Colonic mucosa (tissue), 4 donors: ENCODE results near the gene E2F8. TPM values are rescaled to one million over a fixed set of nuclear protein-coding genes. Genes with fewer than 3 reads are reported as not detected.

ENCODE experiments used
- DNase-seq: peaks from one replicate; pipeline ENCODE4 v3.0.0-alpha.2; 2020
- H3K27ac ChIP-seq: fragments of 200-600 bp; one replicate; pipeline ENCODE4 v1.8.0; 2021
- H3K27me3 ChIP-seq: fragments of 200-600 bp; one replicate; pipeline ENCODE4 v1.8.0; 2021
- H3K36me3 ChIP-seq: fragments of 200-600 bp; one replicate; pipeline ENCODE4 v1.8.0; 2021
- H3K4me1 ChIP-seq: fragments of 200-600 bp; one replicate; pipeline ENCODE4 v1.8.0; 2021; ENCODE audit warnings: mild to moderate bottlenecking
- H3K4me3 ChIP-seq: fragments of 200-600 bp; one replicate; pipeline ENCODE4 v1.8.0; 2021
- H3K9ac ChIP-seq, 2 donors: one replicate each; pipeline ENCODE4 v1.7.0; 2013; ENCODE audit warnings: control low read depth in 2 of 2, low read depth in 2 of 2, low read length in 2 of 2
- H3K9me3 ChIP-seq: fragments of 200-600 bp; one replicate; pipeline ENCODE4 v1.8.0; 2021
- CTCF ChIP-seq: fragments of 200-600 bp; IDR thresholded peaks from one replicate; pipeline ENCODE4 v1.8.0; 2022; ENCODE audit warnings: antibody characterized with exemption, mild to moderate bottlenecking
- intact Hi-C: fragments of 100-400 bp; cut with DNase I; formaldehyde crosslinking; loops from one replicate; pipeline ENCODE4 v1.14.1; 2022
- total RNA-seq, 2 donors: library from RNA; stranded (reverse); fragmentation: NEBNext Ultra II Directional in 1 of 2; extraction: Animal tissue kit (Norgen Biotek cat#: 25700) in 1 of 2; gene quantifications; one replicate each; pipeline ENCODE4 v1.2.1, GENCODE V29; 2021
- donor health status: healthy.
- donor health status: DM: no; HTN: no; CAD: no.
- donor health status: DM: no; HTN: no; CAD: no.

E2F8 gene
- total RNA-seq, 2 donors from 2014 or later = 5.5 to 26.8 TPM

GRCh38 chr11:19283991-19284390, 43.2 kb upstream of the E2F8 start:
- intact Hi-C loops = no loop called here
- Histone ChIP-seq H3K27ac (no peak overlapping the region), H3K9me3 (no peaks in the 10 kb centered on the region), H3K4me1 (no peaks in the 10 kb centered on the region), H3K27me3 (no peaks in the 10 kb centered on the region), H3K4me3 (no peak overlapping the region), H3K36me3 (no peaks in the 10 kb centered on the region), H3K9ac (no peak overlapping the region)
- no peak for DNase-seq
- TF ChIP-seq CTCF = no peak

- intact Hi-C loops = no loop called here
- Histone ChIP-seq H3K27me3 (no peaks in the 10 kb centered on the region), H3K4me1 (no peaks in the 10 kb centered on the region), H3K27ac (no peak overlapping the region), H3K9me3 (no peaks in the 10 kb centered on the region), H3K36me3 (no peaks in the 10 kb centered on the region), H3K9ac (no peak overlapping the region), H3K4me3 (no peak overlapping the region)
- DNase-seq = no peak
- TF ChIP-seq CTCF = no peak
Observed at GRCh38 chr11:19281555-19281954, 40.8 kb upstream of the E2F8 start.

GRCh38 chr11:19281041-19281440, 40.3 kb upstream of the E2F8 start:
- DNase-seq = no peak
- Histone ChIP-seq H3K4me1 (no peaks in the 10 kb centered on the region), H3K36me3 (no peaks in the 10 kb centered on the region), H3K4me3 (no peak overlapping the region), H3K27me3 (no peaks in the 10 kb centered on the region), H3K9ac (no peak overlapping the region), H3K9me3 (no peaks in the 10 kb centered on the region), H3K27ac (no peak overlapping the region)
- intact Hi-C loops = no loop called here
- TF ChIP-seq CTCF = no peak

GRCh38 chr11:19279451-19279850, 38.7 kb upstream of the E2F8 start:
- Histone ChIP-seq H3K27ac (no peak overlapping the region), H3K36me3 (no peaks in the 10 kb centered on the region), H3K9ac (no peak overlapping the region), H3K9me3 (no peaks in the 10 kb centered on the region), H3K4me3 (no peak overlapping the region), H3K4me1 (no peaks in the 10 kb centered on the region), H3K27me3 (no peaks in the 10 kb centered on the region)
- no peak for DNase-seq
- TF ChIP-seq CTCF = no peak
- intact Hi-C loops = no loop called here

- no peak overlapping the region for H3K9ac ChIP-seq
- H3K36me3 ChIP-seq = no peaks in the 10 kb centered on the region
- no peak overlapping the region for H3K4me3 ChIP-seq
- intact Hi-C loops = no loop called here
- no peak overlapping the region for H3K27ac ChIP-seq
- H3K4me1 ChIP-seq = no peaks in the 10 kb centered on the region
- H3K27me3 ChIP-seq = no peaks in the 10 kb centered on the region
- TF ChIP-seq CTCF = no peak
- no peaks in the 10 kb centered on the region for H3K9me3 ChIP-seq
- DNase-seq = peak; percentile 52
Observed at GRCh38 chr11:19276859-19277808, 36.4 kb upstream of the E2F8 start.
